GM04503 (cell line): Measurements from ENCODE around the gene HMOX1.
A peak's percentile ranks its signal among the peaks of the same experiment; 100 is the strongest.
"Not testable (repeated sequence)": the region's sequence is repeated elsewhere in the genome, so short reads cannot be mapped to it uniquely, and the experiment has no call there.

Experiments
- DNase-seq: peaks from one replicate; pipeline ENCODE4 v3.0.0-alpha.2; 2012; ENCODE audit warnings: low read depth

The HMOX1 gene

DNA sequence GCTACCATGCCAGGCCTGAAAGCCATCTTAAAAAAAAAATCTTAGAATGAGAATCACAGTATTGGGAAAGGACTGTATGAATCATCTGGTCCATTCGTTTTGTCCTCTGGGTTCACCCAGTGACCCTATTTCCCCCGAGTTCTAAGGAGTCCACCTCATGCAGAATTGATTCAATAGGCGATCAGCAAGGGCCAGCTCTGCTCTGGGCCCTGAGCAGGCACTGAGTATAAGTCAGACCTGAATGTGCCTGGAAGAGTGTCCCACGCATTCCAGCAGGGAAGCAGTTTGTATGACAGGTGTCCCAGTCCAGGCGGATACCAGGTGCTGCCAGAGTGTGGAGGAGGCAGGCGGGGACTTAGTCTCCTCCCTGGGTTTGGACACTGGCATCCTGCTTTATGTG lies 883 bp upstream of the HMOX1 start:
- DNase-seq = no peak

DNA sequence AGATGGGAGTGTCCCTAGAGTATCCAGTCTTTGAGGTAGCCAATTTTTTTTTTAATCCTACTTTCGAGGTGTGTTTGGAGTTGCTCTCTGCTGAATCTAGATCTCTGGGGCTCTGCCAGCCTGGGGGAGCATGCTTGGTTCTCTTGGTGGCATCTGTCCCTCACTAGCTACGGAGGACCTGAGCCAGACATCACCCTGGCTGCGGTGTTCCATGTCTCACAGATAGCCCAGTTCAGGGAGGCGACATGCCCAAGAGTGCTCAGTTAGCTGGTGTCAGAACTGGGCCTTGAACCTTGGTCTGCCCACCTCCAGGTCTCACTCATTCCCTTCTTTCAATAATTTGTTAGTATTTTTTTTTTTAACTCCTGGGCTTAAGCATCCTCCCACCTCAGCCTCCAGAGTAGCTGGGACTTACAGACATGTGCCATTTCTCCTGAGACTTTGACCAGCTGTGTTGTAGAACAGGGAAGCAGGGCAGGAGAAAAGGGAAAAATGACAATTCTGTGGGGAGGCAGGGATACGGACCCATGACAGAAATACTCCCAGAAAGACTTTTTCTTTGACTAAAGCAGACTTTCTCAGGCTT lies 621 bp downstream of the HMOX1 start:
- no peak for DNase-seq

DNA sequence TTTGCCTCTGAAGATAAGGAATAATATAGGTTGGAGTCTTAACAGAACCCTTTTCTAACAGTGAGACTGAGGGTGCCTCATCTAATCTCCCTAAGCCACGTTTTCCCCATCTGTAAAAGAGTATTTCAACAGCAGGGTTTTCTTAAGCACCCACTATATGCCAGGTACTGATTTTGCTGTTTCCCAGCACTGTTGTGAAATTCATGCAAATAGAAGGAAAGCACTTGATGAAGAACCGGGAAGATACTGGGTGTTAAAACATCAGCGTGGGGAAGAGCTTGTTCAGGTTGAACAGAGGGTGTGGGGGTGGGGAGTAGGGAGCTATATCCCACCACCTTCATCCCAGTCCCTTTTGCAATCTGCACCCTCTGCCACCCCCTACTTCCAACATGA lies 2.8 kb downstream of the HMOX1 start:
- DNase-seq = no peak

DNA sequence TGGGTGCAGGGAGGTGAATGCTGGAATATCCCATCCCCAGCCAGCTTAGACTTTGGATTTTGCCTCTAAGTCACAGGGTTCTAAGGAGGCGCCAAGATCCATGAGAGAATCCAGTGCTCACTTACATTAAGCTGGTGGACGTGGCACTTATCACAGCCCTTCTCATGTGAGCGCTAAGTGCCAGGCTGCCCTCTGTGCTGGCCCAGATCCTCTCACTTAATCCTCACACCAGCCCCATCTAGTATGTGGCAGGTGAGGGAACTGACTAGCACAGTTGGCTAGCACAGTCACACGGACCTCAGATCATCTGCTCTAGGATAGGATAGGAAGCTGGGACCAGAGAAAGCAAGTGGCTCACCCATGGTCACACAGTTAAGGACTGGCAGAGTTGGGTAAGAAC lies 3.6 kb downstream of the HMOX1 start:
- DNase-seq = no peak

DNA sequence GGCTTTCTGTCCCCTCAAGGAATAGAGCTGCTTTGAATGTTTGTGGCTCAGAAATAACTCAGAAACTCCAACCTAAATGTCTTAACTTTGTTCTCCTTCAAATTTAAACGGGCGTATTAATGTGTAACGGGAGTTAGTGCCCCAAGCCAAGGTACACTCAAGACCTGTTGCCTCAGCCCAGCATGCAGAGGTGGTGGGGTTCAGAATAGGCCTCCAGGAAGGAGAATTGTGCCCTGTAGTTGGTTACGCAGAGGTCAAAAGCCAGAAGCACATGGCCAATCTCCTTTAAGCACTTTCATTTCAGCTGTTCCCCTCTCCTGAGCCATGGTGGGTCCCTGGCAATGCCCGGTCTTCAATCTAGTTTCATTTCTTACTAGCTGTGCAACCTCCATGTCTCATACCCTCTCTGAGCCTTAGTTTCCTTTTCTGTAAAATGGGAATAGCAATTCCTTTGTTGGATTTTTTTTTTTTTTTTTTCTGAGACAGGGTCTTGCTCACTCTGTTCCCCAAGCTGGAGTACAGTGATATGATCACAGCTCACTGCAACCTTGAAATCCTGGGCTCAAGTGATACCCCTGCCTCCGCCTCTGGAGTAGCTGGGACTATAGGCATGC lies 4.2 kb downstream of the HMOX1 start:
- no peak for DNase-seq

DNA sequence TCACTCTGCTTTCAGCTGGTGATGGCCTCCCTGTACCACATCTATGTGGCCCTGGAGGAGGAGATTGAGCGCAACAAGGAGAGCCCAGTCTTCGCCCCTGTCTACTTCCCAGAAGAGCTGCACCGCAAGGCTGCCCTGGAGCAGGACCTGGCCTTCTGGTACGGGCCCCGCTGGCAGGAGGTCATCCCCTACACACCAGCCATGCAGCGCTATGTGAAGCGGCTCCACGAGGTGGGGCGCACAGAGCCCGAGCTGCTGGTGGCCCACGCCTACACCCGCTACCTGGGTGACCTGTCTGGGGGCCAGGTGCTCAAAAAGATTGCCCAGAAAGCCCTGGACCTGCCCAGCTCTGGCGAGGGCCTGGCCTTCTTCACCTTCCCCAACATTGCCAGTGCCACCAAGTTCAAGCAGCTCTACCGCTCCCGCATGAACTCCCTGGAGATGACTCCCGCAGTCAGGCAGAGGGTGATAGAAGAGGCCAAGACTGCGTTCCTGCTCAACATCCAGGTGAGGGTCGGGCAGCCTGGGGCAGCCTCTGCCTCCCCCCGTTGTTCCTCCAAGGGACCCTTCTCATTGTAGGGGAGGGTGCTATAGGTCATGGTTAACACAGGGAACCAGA lies 5.9 kb downstream of the HMOX1 start:
- DNase-seq = no peak

DNA sequence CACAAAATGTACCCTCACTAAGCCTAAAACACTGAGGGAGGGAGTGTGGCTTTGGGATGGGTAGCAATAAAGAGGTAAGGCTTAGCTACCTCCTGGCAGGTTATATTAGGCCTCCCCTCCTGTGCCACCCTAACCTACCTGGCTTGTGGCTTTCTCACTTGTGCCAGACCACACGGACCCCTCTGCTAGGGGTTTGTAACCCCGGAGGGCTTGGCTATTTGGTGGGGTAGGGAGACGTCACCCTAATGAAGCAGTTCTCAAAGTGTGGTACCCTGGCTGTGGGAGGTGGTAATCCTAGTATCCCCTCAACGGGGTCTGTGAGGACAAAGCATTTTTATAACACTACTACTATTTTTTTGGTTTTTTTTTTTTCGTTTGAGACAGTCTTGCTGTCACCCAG lies 10.0 kb downstream of the HMOX1 start:
- no peak for DNase-seq

DNA sequence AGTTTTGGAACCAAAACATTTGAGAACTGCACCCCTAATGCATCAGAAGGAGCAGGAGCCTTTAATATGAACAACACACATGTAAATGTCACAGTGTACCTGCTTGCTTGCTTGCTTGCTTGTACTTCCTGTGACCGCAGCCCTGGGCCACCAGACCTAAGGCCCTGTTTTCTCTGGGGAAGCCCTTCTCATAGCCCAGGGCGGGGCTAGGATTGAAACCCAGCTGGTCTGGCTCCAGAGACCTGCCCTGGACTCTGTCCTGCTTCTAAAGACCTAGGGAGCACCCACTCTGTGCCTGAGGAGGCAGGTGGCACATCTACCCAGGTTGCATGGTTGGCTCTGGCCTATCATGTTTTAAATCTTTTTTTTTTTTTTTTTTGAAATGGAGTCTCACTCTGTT lies 11.5 kb downstream of the HMOX1 start:
- DNase-seq = no peak

DNA sequence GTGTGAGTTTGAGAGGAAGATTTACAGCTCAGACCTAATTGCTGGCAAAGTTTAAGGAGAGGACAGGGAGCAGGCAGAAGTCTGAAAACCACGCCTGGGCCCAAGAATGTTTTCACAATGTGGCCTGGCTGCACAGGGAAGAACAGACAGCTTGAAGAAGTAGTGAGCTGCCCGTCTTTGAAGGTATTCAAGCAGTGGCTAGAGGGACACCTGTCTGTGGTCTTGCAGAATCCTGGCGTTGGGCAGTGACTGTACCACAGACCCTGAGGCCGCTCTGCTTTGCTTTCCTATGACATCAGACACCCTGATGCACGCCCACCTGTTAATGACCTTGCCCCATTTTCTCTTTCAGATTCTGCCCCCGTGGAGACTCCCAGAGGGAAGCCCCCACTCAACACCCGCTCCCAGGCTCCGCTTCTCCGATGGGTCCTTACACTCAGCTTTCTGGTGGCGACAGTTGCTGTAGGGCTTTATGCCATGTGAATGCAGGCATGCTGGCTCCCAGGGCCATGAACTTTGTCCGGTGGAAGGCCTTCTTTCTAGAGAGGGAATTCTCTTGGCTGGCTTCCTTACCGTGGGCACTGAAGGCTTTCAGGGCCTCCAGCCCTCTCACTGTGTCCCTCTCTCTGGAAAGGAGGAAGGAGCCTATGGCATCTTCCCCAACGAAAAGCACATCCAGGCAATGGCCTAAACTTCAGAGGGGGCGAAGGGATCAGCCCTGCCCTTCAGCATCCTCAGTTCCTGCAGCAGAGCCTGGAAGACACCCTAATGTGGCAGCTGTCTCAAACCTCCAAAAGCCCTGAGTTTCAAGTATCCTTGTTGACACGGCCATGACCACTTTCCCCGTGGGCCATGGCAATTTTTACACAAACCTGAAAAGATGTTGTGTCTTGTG lies 12.5 kb downstream of the HMOX1 start:
- DNase-seq = no peak

DNA sequence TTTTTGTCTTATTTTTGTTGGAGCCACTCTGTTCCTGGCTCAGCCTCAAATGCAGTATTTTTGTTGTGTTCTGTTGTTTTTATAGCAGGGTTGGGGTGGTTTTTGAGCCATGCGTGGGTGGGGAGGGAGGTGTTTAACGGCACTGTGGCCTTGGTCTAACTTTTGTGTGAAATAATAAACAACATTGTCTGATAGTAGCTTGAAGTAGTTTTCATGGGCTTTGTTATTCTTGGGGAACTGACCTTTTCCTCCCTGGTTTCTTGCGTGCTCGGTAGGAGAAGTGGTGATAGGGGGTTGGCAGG lies 13.1 kb downstream of the HMOX1 start:
- no peak for DNase-seq

DNA sequence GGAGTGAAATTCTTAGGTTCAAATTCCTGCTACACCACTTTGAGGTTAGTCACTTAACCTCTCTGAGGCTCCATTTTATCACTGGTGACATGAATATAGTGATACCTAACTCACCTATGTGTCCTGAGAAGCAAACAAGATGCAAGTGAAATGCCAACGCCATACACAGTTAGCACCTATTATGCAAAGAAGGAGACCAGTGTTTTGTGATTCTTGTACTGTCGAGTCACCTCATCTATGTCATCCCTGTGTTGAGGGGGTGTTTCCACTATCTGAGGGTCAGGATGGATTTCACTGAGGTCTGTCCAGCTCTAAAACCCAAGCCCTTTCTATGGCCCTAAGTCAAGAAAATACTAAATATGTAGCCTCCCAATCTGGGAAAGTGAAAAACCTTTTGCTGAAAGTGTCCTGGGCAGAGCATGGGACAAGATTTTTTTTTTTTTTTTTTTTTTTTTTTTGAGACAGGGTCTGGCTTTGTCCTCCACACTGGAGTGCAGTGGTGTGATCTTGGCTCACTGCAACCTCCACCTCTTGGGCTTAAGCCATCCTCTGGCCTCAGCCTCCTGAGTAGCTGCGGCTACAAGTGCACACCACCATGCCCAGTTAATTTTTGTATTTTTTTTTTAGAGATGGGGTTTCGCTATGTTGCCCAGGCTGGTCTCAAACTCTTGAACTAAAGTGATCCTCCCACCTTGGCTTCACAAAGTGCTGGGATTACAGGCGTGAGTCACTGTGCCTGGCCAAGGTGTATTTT lies 14.1 kb downstream of the HMOX1 start:
- DNase-seq = no peak

DNA sequence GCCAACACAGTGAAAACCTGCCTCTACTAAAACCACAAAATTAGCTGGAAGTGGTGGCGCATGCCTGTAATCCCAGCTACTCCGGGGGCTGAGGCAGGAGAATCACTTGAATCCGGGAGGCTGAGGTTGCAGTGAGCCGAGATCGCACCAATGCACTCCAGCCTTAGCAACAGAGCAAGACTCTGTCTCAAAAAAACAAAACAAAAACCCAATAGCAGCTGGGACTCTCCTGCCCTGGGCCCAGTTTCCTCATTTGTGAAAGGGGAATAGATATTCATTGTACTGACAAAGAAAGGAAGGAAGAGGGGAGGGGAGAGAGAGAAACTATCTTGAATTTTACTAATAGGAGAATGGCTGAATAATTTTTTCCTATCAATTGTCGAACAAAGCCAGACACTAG lies 15.7 kb downstream of the HMOX1 start:
- DNase-seq = not testable (repeated sequence)

DNA sequence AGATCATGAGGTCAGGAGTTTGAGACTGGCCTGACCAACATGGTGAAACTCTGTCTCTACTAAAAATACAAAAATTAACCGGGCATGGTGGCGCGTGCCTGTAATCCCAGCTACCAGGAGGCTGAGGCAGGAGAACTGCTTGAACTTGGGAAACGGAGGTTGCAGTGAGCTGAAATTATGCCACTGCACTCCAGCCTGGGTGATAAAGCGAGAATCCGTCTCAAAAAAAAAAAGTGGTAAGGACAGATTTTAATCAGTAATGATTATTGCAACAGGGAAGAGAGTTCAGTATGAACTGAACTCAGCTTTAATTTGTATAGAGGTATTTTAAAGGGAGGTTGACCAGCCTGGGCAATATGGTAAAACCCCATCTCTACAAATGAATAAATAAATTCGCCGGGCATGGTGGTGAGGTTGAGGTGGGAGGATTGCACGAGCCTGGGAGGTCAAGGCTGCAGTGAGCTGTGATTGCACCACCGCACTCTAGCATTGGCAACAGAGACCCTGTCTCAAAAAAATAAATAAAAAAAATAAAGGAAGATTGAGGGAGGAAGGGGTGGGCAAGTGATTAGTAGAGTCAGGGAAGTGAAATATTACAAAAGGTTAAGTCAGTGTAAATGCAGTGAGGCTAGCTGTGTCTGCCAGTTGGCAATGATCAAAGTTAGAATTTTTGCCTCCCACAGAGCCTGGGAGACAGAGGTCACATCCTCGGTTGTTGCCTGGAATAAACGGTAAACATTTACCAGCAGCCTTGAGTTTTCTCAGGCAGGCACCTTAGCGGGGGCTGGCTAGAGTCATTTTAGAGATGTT lies 16.4 kb downstream of the HMOX1 start:
- DNase-seq = no peak

DNA sequence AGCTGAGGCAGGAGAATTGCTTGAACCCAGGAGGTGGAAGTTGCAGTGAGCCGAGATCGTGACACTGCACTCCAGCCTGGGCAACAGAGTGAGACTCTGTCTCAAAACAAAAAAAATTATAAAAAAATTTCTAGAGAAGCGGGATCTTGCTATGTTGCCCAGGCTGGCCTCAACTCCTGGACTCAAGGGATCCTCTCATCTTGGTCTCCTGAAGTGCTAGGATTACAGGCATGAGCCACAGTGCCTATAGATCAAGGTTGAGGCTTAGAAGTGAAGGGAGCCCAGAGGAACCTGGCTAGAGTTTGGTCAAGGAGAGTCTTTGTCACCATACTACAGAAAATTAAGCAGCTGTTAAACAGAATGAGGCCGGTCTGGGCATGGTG lies 17.7 kb downstream of the HMOX1 start:
- no peak for DNase-seq

DNA sequence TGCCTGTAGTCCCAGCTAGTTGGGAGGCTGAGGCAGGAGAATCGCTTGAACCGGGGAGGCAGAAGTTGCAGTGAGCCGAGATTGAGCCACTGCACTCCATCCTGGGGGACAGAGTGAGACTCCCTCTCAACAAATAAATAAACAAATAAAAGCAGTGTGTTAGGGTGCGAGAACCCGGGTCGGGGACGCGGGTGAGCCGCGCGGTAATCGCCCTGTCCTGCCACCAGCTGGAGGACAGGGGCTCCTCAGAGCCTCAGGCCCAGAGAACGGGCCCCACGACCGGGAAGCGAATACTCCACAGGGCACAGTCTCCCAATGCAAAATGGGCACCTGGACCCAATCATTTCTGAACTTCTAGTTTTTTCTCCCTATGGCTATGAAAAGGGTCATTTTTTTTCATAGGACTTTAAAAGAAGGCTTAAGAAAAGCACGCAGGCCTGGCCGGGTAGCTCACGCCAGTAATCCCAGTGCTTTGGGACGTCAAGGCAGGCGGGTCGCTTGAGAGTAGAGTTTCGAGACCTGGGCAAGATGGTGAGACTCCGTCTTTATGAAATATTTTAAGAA lies 18.3 kb downstream of the HMOX1 start:
- no peak for DNase-seq

DNA sequence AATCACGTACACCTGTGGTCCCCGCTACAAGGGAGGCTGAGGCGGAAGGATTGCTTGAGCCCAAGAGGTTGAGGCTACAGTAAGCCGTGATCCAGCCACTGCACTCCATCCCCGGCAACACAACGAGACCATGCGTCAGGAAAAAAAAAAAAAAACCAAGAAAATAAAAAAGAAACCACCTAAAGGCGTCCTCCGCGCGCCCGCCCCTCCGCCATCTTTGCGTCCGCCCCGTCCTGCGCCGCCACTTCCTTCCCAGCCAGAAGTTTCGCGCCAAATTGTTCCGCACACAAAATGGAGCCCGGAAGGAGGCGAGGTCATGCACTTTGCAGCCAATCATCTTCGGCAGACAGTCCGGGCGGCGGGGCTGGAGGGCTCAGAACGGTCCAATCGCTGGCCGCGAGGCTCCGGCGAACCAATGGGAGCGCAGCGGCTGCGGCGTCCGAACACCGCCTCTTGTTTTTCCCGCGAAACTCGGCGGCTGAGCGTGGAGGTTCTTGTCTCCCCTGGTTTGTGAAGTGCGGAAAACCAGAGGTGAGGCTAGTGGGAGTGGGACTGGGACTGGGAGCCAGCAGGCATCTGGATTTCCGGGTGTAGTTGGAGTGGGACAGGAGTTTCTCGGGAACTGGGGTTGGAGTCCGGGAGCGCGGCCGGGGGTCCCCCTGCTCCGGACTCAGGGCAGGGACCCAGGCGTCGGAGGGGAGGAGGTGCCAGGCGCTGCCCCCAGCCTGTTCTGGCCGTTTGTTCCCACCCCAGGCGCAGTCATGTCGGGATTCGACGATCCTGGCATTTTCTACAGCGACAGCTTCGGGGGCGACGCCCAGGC lies 19.0 kb downstream of the HMOX1 start, which contains the start of gene MCM5:
MCM5 (plus strand) TSS at position 463 of the 823 bp plus-strand sequence; CDS start at position 762, 299 bp downstream.
- peak; percentile 83 for DNase-seq

DNA sequence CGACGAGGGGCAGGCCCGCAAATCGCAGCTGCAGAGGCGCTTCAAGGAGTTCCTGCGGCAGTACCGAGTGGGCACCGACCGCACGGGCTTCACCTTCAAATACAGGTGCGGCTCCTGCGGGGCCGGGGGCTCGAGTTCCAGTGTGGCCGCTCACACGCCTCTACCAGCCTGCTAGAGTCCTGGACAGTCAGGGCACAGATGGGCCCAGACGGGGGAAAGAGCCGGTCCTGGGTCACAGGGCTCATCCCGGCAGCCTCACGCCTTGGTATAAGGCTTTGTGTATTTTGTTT lies 19.6 kb downstream of the HMOX1 start:
- no peak for DNase-seq

DNA sequence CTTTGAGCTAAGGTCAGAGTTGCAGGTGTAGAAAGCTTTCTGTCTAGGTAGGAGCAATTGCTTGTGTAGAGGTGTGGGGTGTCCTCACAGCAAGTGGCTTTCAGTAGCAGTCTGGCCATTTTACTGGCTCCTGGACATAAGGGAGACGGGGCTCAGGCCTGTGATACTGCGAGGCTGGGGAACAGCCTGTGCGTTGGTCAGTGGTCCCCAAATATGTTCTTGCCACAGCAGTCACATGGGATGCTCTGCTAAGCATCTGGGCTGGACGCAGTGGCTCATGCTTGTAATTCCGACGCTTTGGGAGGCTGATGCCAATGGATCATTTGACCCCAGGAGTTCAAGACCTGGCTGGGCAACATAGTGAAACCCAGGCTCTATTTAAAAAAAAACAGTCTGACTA lies 21.0 kb downstream of the HMOX1 start:
- DNase-seq = no peak

DNA sequence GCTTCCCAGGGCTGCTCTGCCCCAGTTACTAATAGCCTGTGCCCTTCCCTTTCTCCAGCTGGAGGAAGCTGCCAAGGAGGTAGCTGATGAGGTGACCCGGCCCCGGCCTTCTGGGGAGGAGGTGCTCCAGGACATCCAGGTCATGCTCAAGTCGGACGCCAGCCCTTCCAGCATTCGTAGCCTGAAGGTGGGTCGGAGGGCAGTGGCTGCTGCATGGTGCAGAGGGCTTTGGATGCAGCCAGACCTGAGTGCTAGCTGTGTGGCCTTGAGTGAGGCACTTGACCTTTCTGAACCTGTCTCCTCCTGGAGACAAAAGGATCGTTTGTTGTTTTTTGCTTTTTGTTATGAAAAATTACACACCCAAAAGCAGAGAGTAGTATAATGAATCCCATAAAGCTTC lies 22.5 kb downstream of the HMOX1 start:
- DNase-seq = no peak

DNA sequence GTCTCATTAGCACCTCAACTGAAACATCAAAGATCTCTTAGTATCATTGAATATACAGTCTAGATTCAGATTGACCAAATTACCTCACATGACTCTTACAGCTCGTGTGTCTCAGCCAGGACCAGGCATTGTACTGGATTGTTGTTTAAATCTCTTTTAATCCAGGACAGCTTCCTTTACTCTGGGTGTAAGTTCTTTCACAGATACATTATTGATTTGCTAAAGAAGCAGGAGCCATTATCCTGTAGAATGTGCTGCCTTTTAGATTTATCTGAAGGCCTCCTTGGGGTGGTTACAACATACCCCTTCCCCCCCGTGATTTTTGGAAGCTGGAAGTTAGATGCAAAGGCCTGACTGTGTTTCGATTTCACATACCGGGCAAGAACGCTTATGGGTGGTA lies 23.3 kb downstream of the HMOX1 start:
- no peak for DNase-seq
